HepG2 (cell line): ENCODE results near the gene INTS1. TPM values are rescaled to one million over a fixed set of nuclear protein-coding genes. Genes with fewer than 3 reads are reported as not detected.

Source experiments
- ATAC-seq: fragments of 200-7000 bp; cut with Tn5 transposase; 3 replicates; pipeline ENCODE4 v1.9.1; 2020; ENCODE audit warnings: mild to moderate bottlenecking, moderate library complexity
- BruUV-seq: library from RNA; stranded (reverse); fragments of 400-500 nt; replicated peaks from 2 replicates; lab custom pipeline; 2021; lab: Mats Ljungman, UMichigan
- CTCF ChIA-PET: fragments of 300-600 bp; formaldehyde crosslinking; extraction: SDS; loops from one replicate; lab custom pipeline; 2021; ENCODE audit warnings: low total read pairs, inconsistent platforms, low intra/inter-chr PET ratio; lab: Yijun Ruan, JAX
- POLR2A ChIA-PET: fragments of 350-600 bp; sonication (Branson Sonifier 250); formaldehyde crosslinking; loops from one replicate; lab custom pipeline; 2020; ENCODE audit warnings: antibody characterized with exemption, inconsistent platforms; lab: Yijun Ruan, JAX
- DNase-seq: peaks from one replicate; pipeline ENCODE4 v3.0.0-alpha.2; 2015; ENCODE audit warnings: low spot score
- FAIRE-seq: peaks from 3 replicates; lab custom pipeline; 2011; peaks lifted over from hg19 to GRCh38; lab: Jason Lieb, UNC
- H2AFZ ChIP-seq: one replicate; pipeline ENCODE4 v1.6.1; 2011; ENCODE audit warnings: low read length, inconsistent platforms
- H3K27ac ChIP-seq: fragments of 300-600 bp; 3 replicates; pipeline ENCODE4 v1.8.0; 2011; ENCODE audit warnings: mixed run types, mild to moderate bottlenecking, mixed read lengths, low read length, inconsistent platforms; ENCODE audit not compliant: insufficient read depth; ENCODE audit errors: extremely low read length
- H3K27me3 ChIP-seq, 2 experiments: fragments of 200-600 bp in 1 of 2; 2 replicates in 1 of 2; 3 replicates in 1 of 2; pipeline versions ENCODE4 v1.6.0 to v1.8.0; 2011; ENCODE audit warnings: low read length in 2 of 2, mild to moderate bottlenecking in 2 of 2, moderate library complexity in 2 of 2, inconsistent platforms in 1 of 2; ENCODE audit not compliant: insufficient read depth in 2 of 2, control insufficient read depth in 1 of 2
- H3K36me3 ChIP-seq, 2 experiments: fragments of 200-600 bp in 1 of 2; replicated peaks in 1 of 2; 2 replicates in 1 of 2; 3 replicates in 1 of 2; pipeline versions ENCODE4 v1.5.1 to v1.8.0; 2011; ENCODE audit warnings: low read length in 2 of 2, inconsistent platforms in 1 of 2; ENCODE audit not compliant: insufficient read depth in 2 of 2, control insufficient read depth in 1 of 2
- H3K4me1 ChIP-seq: 2 replicates; pipeline ENCODE4 v1.5.1; 2012; ENCODE audit warnings: low read length, inconsistent platforms; ENCODE audit not compliant: insufficient read depth
- H3K4me2 ChIP-seq: 2 replicates; pipeline ENCODE4 v1.6.0; 2011; ENCODE audit warnings: low read depth, low read length, inconsistent platforms
- H3K4me3 ChIP-seq, 3 experiments: fragments of 200-600 bp in 1 of 3; sonication (generic), shearing (Covaris generic) in 1 of 3; replicated peaks in 1 of 3; 2 replicates each; pipeline ENCODE4 v1.5.1; 2011 to 2016; ENCODE audit warnings: low read length in 3 of 3, inconsistent platforms in 2 of 3, low read depth in 2 of 3, mild to moderate bottlenecking in 2 of 3, control low read depth in 1 of 3, mixed read lengths in 1 of 3; ENCODE audit not compliant: insufficient read depth in 1 of 3
- H3K79me2 ChIP-seq: one replicate; pipeline ENCODE4 v1.6.1; 2011; ENCODE audit warnings: low read length, inconsistent platforms; ENCODE audit not compliant: insufficient read depth
- H3K9ac ChIP-seq: 2 replicates; pipeline ENCODE4 v1.6.0; 2011; ENCODE audit warnings: mild to moderate bottlenecking, low read depth, low read length, inconsistent platforms; ENCODE audit not compliant: insufficient read depth
- H3K9me3 ChIP-seq: 2 replicates; pipeline ENCODE4 v1.5.1; 2012; ENCODE audit warnings: mild to moderate bottlenecking, low read length
- H4K20me1 ChIP-seq: 2 replicates; pipeline ENCODE4 v1.6.0; 2011; ENCODE audit warnings: inconsistent platforms, mild to moderate bottlenecking, low read length, moderate library complexity; ENCODE audit not compliant: insufficient read depth
- SIX4 ChIP-seq: sonication (generic); formaldehyde crosslinking; IDR thresholded peaks from 2 replicates; pipeline ENCODE4 v1.4.0; 2020; ENCODE audit warnings: missing genetic modification reagents
- ZNF816 ChIP-seq: sonication (generic); formaldehyde crosslinking; IDR thresholded peaks from 2 replicates; pipeline ENCODE4 v1.8.0; 2022; ENCODE audit warnings: missing genetic modification reagents, mild to moderate bottlenecking, borderline replicate concordance
- ZNF891 ChIP-seq: sonication (generic); formaldehyde crosslinking; IDR thresholded peaks from 2 replicates; pipeline ENCODE4 v1.5.0; 2020; ENCODE audit warnings: mild to moderate bottlenecking, missing genetic modification reagents
- WGBS: methylation state at CpG from one replicate; pipeline ENCODE4 v1.1.6; 2017; ENCODE audit warnings: low lambda C conversion rate; 5-methylcytosine and 5-hydroxymethylcytosine counted together
- in situ Hi-C: cut with HindIII; loops from 2 replicates; pipeline ENCODE4 v1.10.0; 2017; ENCODE audit warnings: low pct_unique_long_range_greater_than_20kb; ENCODE audit not compliant: extremely low pct_ligation_motif_present
- intact Hi-C: fragments of 100-400 bp; cut with micrococcal nuclease; formaldehyde crosslinking; loops from one replicate; pipeline ENCODE4 v1.10.0; 2022; ENCODE audit not compliant: unreplicated experiment
- polyA plus RNA-seq, 8 experiments: library from polyadenylated mRNA; depleted of rRNA in 3 of 8; stranded (reverse) in 7 of 8; unstranded in 1 of 8; fragments of >200 nt; fragmentation: Illumina TruSeq in 4 of 8; extraction: Trizol in 4 of 8; gene quantifications; 2 replicates each; pipeline versions ENCODE4 v1.2.1 to v1.2.3, GENCODE V29; 2011 to 2016; ENCODE audit warnings: low read depth in 4 of 8, missing spikeins in 1 of 8, mixed read lengths in 1 of 8; ENCODE audit not compliant: insufficient read depth in 1 of 8
- total RNA-seq, 5 experiments: library from RNA; depleted of rRNA; stranded (reverse); fragments of >200 nt; fragmentation: Illumina TruSeq; extraction: Trizol; gene quantifications; 2 replicates each; pipeline ENCODE4 v1.2.3, GENCODE V29; 2016; ENCODE audit warnings: low read depth in 1 of 5
- TF ChIP-seq, protein P1 (sequence below): IDR thresholded peaks from 2 replicates; pipeline ENCODE4 v1.6.1; 2016; ENCODE audit warnings: low read depth, control low read depth

The INTS1 gene
- total and polyA plus RNA-seq, 2 of the 13 experiments (the other 11 are each of a cell fraction or from before 2014, with no cell fraction given): 13.7 to 29.0 TPM

DNA sequence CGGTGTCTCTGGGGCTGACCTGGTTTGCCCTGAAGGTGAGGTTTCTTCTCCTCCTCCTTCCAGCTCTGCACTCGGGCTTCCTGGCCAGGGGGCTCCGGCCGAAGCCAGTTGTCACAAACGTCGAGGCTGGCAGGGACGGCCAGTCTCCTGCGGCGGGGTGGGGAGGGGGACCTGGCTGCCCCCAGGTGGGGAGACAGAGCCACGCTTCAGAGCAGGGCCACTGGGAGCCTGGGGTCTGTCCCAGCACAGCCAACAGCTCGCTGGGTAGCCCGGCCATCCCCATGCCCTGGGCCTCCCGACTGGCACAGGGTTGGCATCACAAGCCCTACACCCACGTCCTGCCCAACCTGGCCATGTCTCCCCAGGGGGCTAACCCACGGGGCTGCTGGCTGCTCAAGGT, 65.4 kb downstream of the INTS1 start (continued):
- TF ChIP-seq SIX4 (CRISPR knock-in tag): no peak
- TF ChIP-seq, protein P1, sequence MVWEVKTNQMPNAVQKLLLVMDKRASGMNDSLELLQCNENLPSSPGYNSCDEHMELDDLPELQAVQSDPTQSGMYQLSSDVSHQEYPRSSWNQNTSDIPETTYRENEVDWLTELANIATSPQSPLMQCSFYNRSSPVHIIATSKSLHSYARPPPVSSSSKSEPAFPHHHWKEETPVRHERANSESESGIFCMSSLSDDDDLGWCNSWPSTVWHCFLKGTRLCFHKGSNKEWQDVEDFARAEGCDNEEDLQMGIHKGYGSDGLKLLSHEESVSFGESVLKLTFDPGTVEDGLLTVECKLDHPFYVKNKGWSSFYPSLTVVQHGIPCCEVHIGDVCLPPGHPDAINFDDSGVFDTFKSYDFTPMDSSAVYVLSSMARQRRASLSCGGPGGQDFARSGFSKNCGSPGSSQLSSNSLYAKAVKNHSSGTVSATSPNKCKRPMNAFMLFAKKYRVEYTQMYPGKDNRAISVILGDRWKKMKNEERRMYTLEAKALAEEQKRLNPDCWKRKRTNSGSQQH (CRISPR knock-in tag): no peak

DNA sequence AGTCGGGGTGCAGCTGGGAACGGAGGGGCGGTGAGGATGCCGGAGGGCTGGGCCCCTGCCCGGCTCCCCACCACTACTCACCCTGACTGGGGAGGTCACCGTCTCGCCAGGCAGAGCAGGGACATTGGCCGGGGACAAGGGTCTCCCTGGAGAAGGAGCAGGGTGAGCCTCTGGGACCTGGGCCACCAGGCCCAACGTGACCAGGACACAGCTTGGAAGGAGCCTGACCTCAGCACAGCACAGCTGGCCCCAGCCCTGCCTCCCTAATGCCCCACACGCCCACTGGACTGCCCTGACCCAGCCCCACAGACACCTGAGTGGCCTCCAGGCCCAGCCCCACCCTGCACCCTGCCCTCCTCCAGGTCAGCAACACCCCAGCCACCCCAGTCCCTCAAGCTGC, 66.0 kb downstream of the INTS1 start:
- no peak for DNase-seq
- no TSS peak for BruUV-seq
- H3K79me2 ChIP-seq: no peaks in the 10 kb centered on the region
- intact Hi-C loops: no loop called here
- H2AFZ ChIP-seq: no peak overlapping the region
- TF ChIP-seq ZNF891 (no peak), ZNF816 (CRISPR knock-in tag) (no peak)
- TF ChIP-seq, all 625 proteins: peak for 0
- no peak for FAIRE-seq
- H3K27ac ChIP-seq: no peak overlapping the region
- H3K4me2 ChIP-seq: no peak overlapping the region
- no peaks in the 10 kb centered on the region for H4K20me1 ChIP-seq
- WGBS: 95% methylated on average over 4 of the region's 10 CpGs
- H3K4me3 ChIP-seq: no peak overlapping the region
- no peaks in the 10 kb centered on the region; a peak in 1 of 5 replicates for H3K36me3 ChIP-seq
- ATAC-seq: no peak
- in situ Hi-C loops: no loop called here
- ChIA-PET POLR2A (interaction anchor here (0.9 to 1.4 kb wide), 2 partner anchors 9 to 22 kb away, joined by 3 read pairs; no protein-coding TSS in a partner anchor), CTCF (no interaction called here)
- H3K4me1 ChIP-seq: no peaks in the 10 kb centered on the region
- 0 out of 5 replicates have a peak, but pooled peaks cover 0 to 1% of the 10 kb centered on the region in 2 experiments for H3K27me3 ChIP-seq
- H3K9me3 ChIP-seq: no peaks in the 10 kb centered on the region
- no peak overlapping the region for H3K9ac ChIP-seq
